SU-DHL-6 (cell line): Measurements from ENCODE around the gene ARHGAP8.

Experiments
- H2AFZ ChIP-seq: fragments of 200-600 bp; sonication (generic); 2 replicates; pipeline ENCODE4 v1.6.1; 2014; ENCODE audit warnings: low read depth, mild to moderate bottlenecking, moderate library complexity, mixed read lengths, antibody characterized with exemption, low read length; ENCODE audit not compliant: severe bottlenecking
- H3F3A ChIP-seq: fragments of 200-600 bp; shearing (Covaris generic); 2 replicates; pipeline ENCODE4 v1.6.0; 2016; ENCODE audit warnings: antibody characterized with exemption, mild to moderate bottlenecking; ENCODE audit not compliant: insufficient read depth
- H3K27ac ChIP-seq: fragments of 200-600 bp; sonication (generic); 2 replicates; pipeline ENCODE4 v1.5.1; 2016; ENCODE audit warnings: low read depth, mild to moderate bottlenecking, low read length, moderate library complexity, mixed read lengths
- H3K27me3 ChIP-seq: fragments of 200-600 bp; sonication (generic), shearing (Covaris generic); 2 replicates; pipeline ENCODE4 v1.6.0; 2014; ENCODE audit warnings: mild to moderate bottlenecking, low read length
- H3K36me3 ChIP-seq: fragments of 200-600 bp; sonication (generic); 2 replicates; pipeline ENCODE4 v1.6.1; 2014; ENCODE audit warnings: mild to moderate bottlenecking, low read length, mixed read lengths
- H3K4me2 ChIP-seq: fragments of 300-600, 200-600 bp; shearing (Covaris generic), sonication (generic); 2 replicates; pipeline ENCODE4 v1.6.0; 2014; ENCODE audit warnings: low read length, low read depth, mild to moderate bottlenecking; ENCODE audit not compliant: poor library complexity, severe bottlenecking
- H3K4me3 ChIP-seq: fragments of 200-600 bp; sonication (generic); 2 replicates; pipeline ENCODE4 v1.5.1; 2014; ENCODE audit warnings: antibody characterized with exemption, low read length, mild to moderate bottlenecking, mixed read lengths; ENCODE audit not compliant: insufficient read depth, poor library complexity, severe bottlenecking
- H3K79me2 ChIP-seq: fragments of 200-600 bp; sonication (generic); 2 replicates; pipeline ENCODE4 v1.6.1; 2014; ENCODE audit warnings: mild to moderate bottlenecking, low read length, moderate library complexity; ENCODE audit not compliant: insufficient read depth
- H3K9ac ChIP-seq: fragments of 200-600 bp; sonication (generic); 2 replicates; pipeline ENCODE4 v1.7.0; 2014; ENCODE audit warnings: mild to moderate bottlenecking, low read length
- H3K9me2 ChIP-seq: fragments of 200-600 bp; sonication (generic); replicated peaks from 2 replicates; pipeline ENCODE4 v1.6.1; 2014; ENCODE audit warnings: low read length; ENCODE audit not compliant: insufficient read depth
- H3K9me3 ChIP-seq: fragments of 200-600 bp; sonication (generic); 2 replicates; pipeline ENCODE4 v1.6.1; 2014; ENCODE audit warnings: low read length, mixed read lengths; ENCODE audit not compliant: insufficient read depth
- H4K20me1 ChIP-seq: fragments of 200-600 bp; sonication (generic); 2 replicates; pipeline ENCODE4 v1.6.1; 2014; ENCODE audit warnings: low read depth, mild to moderate bottlenecking, antibody characterized with exemption, low read length, moderate library complexity, mixed read lengths
- CTCF ChIP-seq: fragments of 200-600 bp; sonication (generic); IDR thresholded peaks from one replicate; pipeline ENCODE4 v1.5.1; 2017; ENCODE audit warnings: antibody characterized with exemption, mild to moderate bottlenecking, low read length, moderate library complexity; ENCODE audit not compliant: insufficient read depth, poor library complexity, severe bottlenecking
- EZH2phosphoT487 ChIP-seq: fragments of 200-600 bp; sonication (generic), shearing (Covaris generic); conservative IDR thresholded peaks from 2 replicates; pipeline ENCODE4 v1.6.1; 2018; ENCODE audit warnings: mild to moderate bottlenecking, antibody characterized with exemption, low read length, moderate library complexity, mixed read lengths

ARHGAP8 gene

GRCh38 chr22:44802071-44802700 is 49.8 kb downstream of the ARHGAP8 start:
- H3K27me3 ChIP-seq, result no peaks in the 10 kb centered on the region
- no peak overlapping the region for H2AFZ ChIP-seq
- no peaks in the 10 kb centered on the region for H3K9me2 ChIP-seq
- no peak overlapping the region for H3K4me2 ChIP-seq
- H3K79me2 ChIP-seq, result no peaks in the 10 kb centered on the region
- H3K4me3 ChIP-seq, result no peak overlapping the region
- H4K20me1 ChIP-seq, result no peaks in the 10 kb centered on the region
- no peak overlapping the region for H3K27ac ChIP-seq
- no peak for TF ChIP-seq CTCF
- no peak for TF ChIP-seq EZH2phosphoT487
- no peaks in the 10 kb centered on the region for H3F3A ChIP-seq
- H3K9me3 ChIP-seq, result no peaks in the 10 kb centered on the region
- H3K36me3 ChIP-seq, result no peaks in the 10 kb centered on the region
- H3K9ac ChIP-seq, result no peak overlapping the region

DNA sequence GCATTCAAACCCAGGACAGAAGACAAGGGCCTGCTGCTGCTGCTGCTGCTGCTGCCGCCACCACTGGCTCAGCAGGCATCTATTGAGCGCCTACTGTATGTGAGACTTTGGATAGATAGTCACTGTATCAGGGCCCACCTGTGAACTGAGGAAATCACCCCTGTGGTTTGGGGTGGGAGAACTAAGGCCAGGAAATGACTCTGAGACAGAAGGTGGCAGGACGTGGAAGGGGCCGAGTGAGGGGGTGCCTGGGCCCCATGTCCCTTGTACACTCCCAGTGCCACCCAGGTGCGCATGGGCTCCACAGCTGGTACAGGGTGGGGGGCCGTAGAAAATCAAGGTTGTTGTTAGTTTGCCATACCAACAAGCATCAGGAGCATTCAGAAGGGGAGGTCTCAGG is 50.6 kb downstream of the ARHGAP8 start:
- Histone ChIP-seq H2AFZ (no peak overlapping the region), H3K4me3 (no peak overlapping the region), H3F3A (no peaks in the 10 kb centered on the region), H3K9me2 (no peaks in the 10 kb centered on the region), H3K4me2 (no peak overlapping the region), H4K20me1 (no peaks in the 10 kb centered on the region), H3K9me3 (no peaks in the 10 kb centered on the region), H3K36me3 (no peaks in the 10 kb centered on the region), H3K27ac (no peak overlapping the region), H3K9ac (no peak overlapping the region), H3K27me3 (no peaks in the 10 kb centered on the region), H3K79me2 (no peaks in the 10 kb centered on the region)
- TF ChIP-seq EZH2phosphoT487 (no peak), CTCF (no peak)

DNA sequence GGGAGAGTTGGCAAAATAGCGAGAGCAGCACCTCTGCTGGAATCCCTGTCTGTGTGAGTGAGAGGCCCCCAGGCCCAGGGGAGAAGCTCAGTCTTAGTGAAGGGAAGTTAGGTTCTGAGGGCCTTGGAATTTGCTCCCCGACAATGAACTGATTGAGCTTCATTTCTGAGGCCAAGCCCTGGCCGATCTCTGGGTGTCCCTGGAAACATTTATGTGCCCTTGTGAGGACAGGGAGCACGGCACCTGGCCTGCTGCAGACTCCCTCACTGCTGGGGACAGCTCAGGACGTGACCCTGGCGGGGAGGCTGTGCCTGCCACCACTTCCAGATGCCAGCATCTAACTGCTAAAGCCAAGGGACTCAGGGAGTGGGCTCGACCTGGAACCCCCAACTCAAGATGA is 52.0 kb downstream of the ARHGAP8 start:
- Histone ChIP-seq H3K9ac (no peak overlapping the region), H3K79me2 (no peaks in the 10 kb centered on the region), H3K4me2 (no peak overlapping the region), H3K9me2 (no peaks in the 10 kb centered on the region), H3K9me3 (no peaks in the 10 kb centered on the region), H3K36me3 (no peaks in the 10 kb centered on the region), H3K27ac (no peak overlapping the region), H3K27me3 (no peaks in the 10 kb centered on the region), H3K4me3 (no peak overlapping the region), H4K20me1 (no peaks in the 10 kb centered on the region), H2AFZ (no peak overlapping the region), H3F3A (no peaks in the 10 kb centered on the region)
- TF ChIP-seq CTCF (no peak), EZH2phosphoT487 (0 out of 2 replicates have a peak, but pooled peaks have one; percentile 50)
